Measurements from ENCODE around the gene BZW1. TPM values are rescaled to one million over a fixed set of nuclear protein-coding genes. Genes with fewer than 3 reads are reported as not detected.

The BZW1 gene
- polyA plus RNA-seq, 1 of the 3 experiments (the other 2 are of a cell fraction) = 131 TPM

- WGBS (ENCODE audit: low lambda C conversion rate) = 91% methylated on average over 5 of the region's 5 CpGs
- Histone ChIP-seq H3K27me3 (ENCODE audit: insufficient read depth) (no peaks in the 10 kb centered on the region), H3K36me3 (replicated peaks in 1 of 2; ENCODE audit: control insufficient read depth in 1 of 2, insufficient read depth in 2 of 2, low read length in 1 of 2) (peaks cover 60 to 77% of the 10 kb centered on the region in 2 experiments), H3F3A (replicated peaks; ENCODE audit: insufficient read depth) (peaks cover 43% of the 10 kb centered on the region), H3K9me2 (no peaks in the 10 kb centered on the region), H3K4me3 (ENCODE audit: low read depth in 2 of 2, low read length in 1 of 2) (no peak overlapping the region), H3K27ac (ENCODE audit: low read depth in 2 of 2, low read length in 1 of 2) (no peak overlapping the region), H3K9me3 (no peaks in the 10 kb centered on the region), H3K4me1 (ENCODE audit: control insufficient read depth in 1 of 2, insufficient read depth in 2 of 2, low read depth in 1 of 2, low read length in 1 of 2) (no peaks in the 10 kb centered on the region; a peak in 1 of 4 replicates), H4K20me1 (ENCODE audit: insufficient read depth) (peaks cover 11% of the 10 kb centered on the region), H2AFZ (ENCODE audit: low read depth) (no peak overlapping the region), H3K9ac (no peak overlapping the region), H3K79me2 (ENCODE audit: insufficient read depth) (peaks cover 44% of the 10 kb centered on the region), H3K4me2 (no peak overlapping the region)
- POLR2A ChIA-PET = interaction anchor here (0.5 kb wide), 1 partner anchor 1478 kb away, joined by 4 read pairs; no protein-coding TSS in a partner anchor
- DNase-seq = no peak
- CTCF ChIA-PET = interaction anchor here (1.1 kb wide), 1 partner anchor 107 kb away, joined by 3 read pairs; no protein-coding TSS in a partner anchor
- TF ChIP-seq GABPA (IDR thresholded peaks at IDR 0.05; ENCODE audit: low read depth) (no peak), USF2 (IDR thresholded peaks at IDR 0.05; ENCODE audit: borderline replicate concordance, low read depth, low read length) (no peak), MAX (IDR thresholded peaks at IDR 0.05; ENCODE audit: low read depth) (no peak), NRF1 (IDR thresholded peaks at IDR 0.05; ENCODE audit: low read depth, low read length) (no peak), FOXM1 (IDR thresholded peaks at IDR 0.05; ENCODE audit: low read depth) (no peak), TEAD4 (IDR thresholded peaks at IDR 0.05; ENCODE audit: borderline replicate concordance, insufficient read depth) (no peak), MXI1 (IDR thresholded peaks at IDR 0.05; ENCODE audit: low read depth, low read length) (no peak), POLR2AphosphoS5 (IDR thresholded peaks at IDR 0.05; ENCODE audit: low read depth, low read length) (no peak), JUND (IDR thresholded peaks at IDR 0.05) (no peak), CTCF (IDR thresholded peaks at IDR 0.05) (no peak), TCF12 (IDR thresholded peaks at IDR 0.05) (no peak), RCOR1 (IDR thresholded peaks at IDR 0.05; ENCODE audit: low read length) (no peak), EP300 (IDR thresholded peaks at IDR 0.05; ENCODE audit: borderline replicate concordance in 1 of 2, low read depth in 1 of 2, low read length in 1 of 2) (no peak), REST (IDR thresholded peaks at IDR 0.05; ENCODE audit: low read depth, low read length) (no peak), YY1 (IDR thresholded peaks at IDR 0.05; ENCODE audit: low read depth) (no peak)
These were observed 9.0 kb downstream of the BZW1 start for GRCh38 chr2:200820573-200821234.
